Karpas-422 (cell line): ENCODE results near the gene AVL9. TPM values are rescaled to one million over a fixed set of nuclear protein-coding genes. Genes with fewer than 3 reads are reported as not detected.
A peak's percentile ranks its signal among the peaks of the same experiment; 100 is the strongest.
"Not testable (repeated sequence)": the region's sequence is repeated elsewhere in the genome, so short reads cannot be mapped to it uniquely, and the experiment has no call there.

Experiments used
- DNase-seq: peaks from one replicate; pipeline ENCODE4 v3.0.0-alpha.2; 2015
- H2AFZ ChIP-seq: fragments of 200-600 bp; sonication (generic); 2 replicates; pipeline ENCODE4 v1.6.1; 2014; ENCODE audit warnings: antibody characterized with exemption, low read length, mixed read lengths
- H3K27ac ChIP-seq: fragments of 200-600 bp; sonication (generic); 2 replicates; pipeline ENCODE4 v1.5.1; 2014; ENCODE audit warnings: mild to moderate bottlenecking, low read length, moderate library complexity
- H3K27me3 ChIP-seq: fragments of 200-600 bp; sonication (generic); 2 replicates; pipeline ENCODE4 v1.6.1; 2014; ENCODE audit warnings: low read length, mixed read lengths
- H3K36me3 ChIP-seq: fragments of 200-600 bp; sonication (generic); 2 replicates; pipeline ENCODE4 v1.6.1; 2014; ENCODE audit warnings: low read length, mixed read lengths; ENCODE audit not compliant: insufficient read depth
- H3K4me1 ChIP-seq: fragments of 200-600 bp; sonication (generic); 2 replicates; pipeline ENCODE4 v1.6.1; 2014; ENCODE audit warnings: mild to moderate bottlenecking, low read length, mixed read lengths
- H3K4me2 ChIP-seq: fragments of 200-600 bp; sonication (generic); 2 replicates; pipeline ENCODE4 v1.6.1; 2014; ENCODE audit warnings: low read length, low read depth, mild to moderate bottlenecking; ENCODE audit not compliant: poor library complexity, severe bottlenecking
- H3K4me3 ChIP-seq: fragments of 200-600 bp; sonication (generic); 2 replicates; pipeline ENCODE4 v1.5.1; 2014; ENCODE audit warnings: mild to moderate bottlenecking, antibody characterized with exemption, low read length, mixed read lengths
- H3K79me2 ChIP-seq: fragments of 200-600 bp; sonication (generic); 2 replicates; pipeline ENCODE4 v1.6.1; 2014; ENCODE audit warnings: mild to moderate bottlenecking, low read length, mixed read lengths
- H3K9ac ChIP-seq: fragments of 200-600 bp; sonication (generic); 2 replicates; pipeline ENCODE4 v1.6.0; 2014; ENCODE audit warnings: low read length
- H3K9me2 ChIP-seq: fragments of 200-600 bp; sonication (generic), shearing (Covaris generic); replicated peaks from 2 replicates; pipeline ENCODE4 v1.6.0; 2014; ENCODE audit warnings: mild to moderate bottlenecking, low read length, moderate library complexity; ENCODE audit not compliant: insufficient read depth
- H3K9me3 ChIP-seq: fragments of 300-700, 200-600 bp; sonication (generic); 2 replicates; pipeline ENCODE4 v1.6.1; 2014; ENCODE audit warnings: low read length, mixed read lengths
- H4K20me1 ChIP-seq: fragments of 200-600 bp; sonication (generic); 2 replicates; pipeline ENCODE4 v1.6.1; 2014; ENCODE audit warnings: mild to moderate bottlenecking, antibody characterized with exemption, low read length, low read depth; ENCODE audit not compliant: insufficient read depth
- total RNA-seq: library from RNA; depleted of rRNA; stranded (reverse); fragments of >200 nt; shearing (Covaris generic); gene quantifications from 2 replicates; pipeline ENCODE4 v1.2.3, GENCODE V29; 2014; ENCODE audit warnings: low replicate concordance

The AVL9 gene
- total RNA-seq, 1 experiment from 2014 or later, result 41.4 TPM

DNA sequence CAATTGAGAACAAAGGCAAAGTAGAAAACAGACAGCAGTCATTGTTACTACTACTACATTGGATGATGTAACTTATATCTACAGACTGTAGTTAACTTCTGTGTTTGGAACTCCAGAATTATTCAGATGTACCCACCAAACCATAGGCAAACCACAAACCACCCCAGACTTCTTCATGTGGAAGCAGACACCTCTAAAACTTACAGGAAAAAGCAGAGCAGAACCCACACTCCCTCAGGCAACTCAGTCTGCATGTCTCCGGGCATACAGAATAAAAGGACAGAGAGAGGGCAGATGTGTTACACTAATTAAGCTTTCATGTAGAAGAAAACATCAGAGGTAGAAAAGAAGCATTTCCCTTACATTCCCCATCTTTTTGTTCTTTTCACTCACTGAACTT is 14.1 kb upstream of the AVL9 start:
- peaks cover under 1% of the 10 kb centered on the region; the same call in 1 of the 2 replicates for H3K36me3 ChIP-seq
- H3K9ac ChIP-seq, result no peak overlapping the region
- no peak overlapping the region for H3K4me3 ChIP-seq
- peak; percentile 33 for DNase-seq
- no peaks in the 10 kb centered on the region for H3K4me1 ChIP-seq
- no peaks in the 10 kb centered on the region for H4K20me1 ChIP-seq
- H3K79me2 ChIP-seq, result no peaks in the 10 kb centered on the region
- H2AFZ ChIP-seq, result no peak overlapping the region
- H3K27me3 ChIP-seq, result no peaks in the 10 kb centered on the region
- H3K4me2 ChIP-seq, result no peak overlapping the region
- H3K27ac ChIP-seq, result no peak overlapping the region
- H3K9me3 ChIP-seq, result no peaks in the 10 kb centered on the region
- H3K9me2 ChIP-seq, result no peaks in the 10 kb centered on the region

DNA sequence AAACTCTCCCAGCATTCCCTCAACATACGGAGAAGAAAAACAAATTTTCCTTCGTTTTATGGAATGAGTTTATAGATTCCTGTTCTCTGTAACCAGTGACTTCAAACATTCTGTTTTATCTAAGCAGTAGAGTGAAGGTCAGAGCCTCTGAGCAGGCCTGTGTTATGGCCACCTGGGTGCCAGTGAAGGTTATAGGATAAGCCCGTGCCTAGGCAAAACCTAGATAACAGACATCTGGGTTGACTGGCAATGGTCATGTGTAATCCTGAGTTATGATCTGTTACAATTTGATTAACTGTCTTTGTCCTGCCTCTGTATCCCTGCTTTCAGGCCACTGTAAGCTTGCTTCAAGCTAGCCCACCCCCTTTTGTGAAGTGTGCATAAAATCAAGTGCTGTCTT is 13.4 kb upstream of the AVL9 start:
- Histone ChIP-seq H3K9me3 (no peaks in the 10 kb centered on the region), H3K4me1 (no peaks in the 10 kb centered on the region)

DNA sequence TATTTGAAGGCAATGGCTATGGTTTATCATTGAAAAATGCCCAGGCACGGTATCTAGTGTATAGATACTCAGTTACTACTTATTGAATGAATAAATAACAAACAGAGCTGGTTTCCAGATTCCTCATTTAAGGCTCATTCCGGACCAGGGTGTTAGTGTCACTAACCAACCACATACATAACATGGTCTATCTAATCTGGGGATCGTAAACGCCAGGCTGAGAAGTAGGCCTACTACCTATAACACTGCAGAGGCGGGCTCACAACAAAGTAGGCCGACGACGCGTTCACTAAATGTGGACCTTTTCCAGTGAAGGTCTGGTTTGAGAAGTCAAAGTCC is 5.5 kb upstream of the AVL9 start:
- H3K27ac ChIP-seq, result peak overlapping the region; percentile 24; the same call in 1 of the 2 replicates
- no peaks in the 10 kb centered on the region for H3K9me2 ChIP-seq
- peak overlapping the region; percentile 85 for H3K4me3 ChIP-seq
- H3K36me3 ChIP-seq, result peaks cover 13% of the 10 kb centered on the region; the same call in 1 of the 2 replicates
- DNase-seq, result no peak
- peaks cover 29% of the 10 kb centered on the region for H3K79me2 ChIP-seq
- H3K9me3 ChIP-seq, result no peaks in the 10 kb centered on the region
- H4K20me1 ChIP-seq, result no peaks in the 10 kb centered on the region
- peaks cover 18% of the 10 kb centered on the region for H3K4me1 ChIP-seq
- peak overlapping the region; percentile 47 for H2AFZ ChIP-seq
- peak overlapping the region; percentile 78 for H3K4me2 ChIP-seq
- H3K27me3 ChIP-seq, result no peaks in the 10 kb centered on the region
- H3K9ac ChIP-seq, result peak overlapping the region; percentile 84

More for the DNA sequence above, 13.4 kb upstream of the AVL9 start:
- no peak for DNase-seq
- Histone ChIP-seq H3K27ac (no peak overlapping the region), H3K79me2 (no peaks in the 10 kb centered on the region), H3K4me2 (no peak overlapping the region), H2AFZ (no peak overlapping the region), H4K20me1 (no peaks in the 10 kb centered on the region), H3K27me3 (no peaks in the 10 kb centered on the region), H3K9me2 (no peaks in the 10 kb centered on the region), H3K36me3 (peaks cover 7% of the 10 kb centered on the region; the same call in 1 of the 2 replicates), H3K4me3 (no peak overlapping the region), H3K9ac (no peak overlapping the region)

DNA sequence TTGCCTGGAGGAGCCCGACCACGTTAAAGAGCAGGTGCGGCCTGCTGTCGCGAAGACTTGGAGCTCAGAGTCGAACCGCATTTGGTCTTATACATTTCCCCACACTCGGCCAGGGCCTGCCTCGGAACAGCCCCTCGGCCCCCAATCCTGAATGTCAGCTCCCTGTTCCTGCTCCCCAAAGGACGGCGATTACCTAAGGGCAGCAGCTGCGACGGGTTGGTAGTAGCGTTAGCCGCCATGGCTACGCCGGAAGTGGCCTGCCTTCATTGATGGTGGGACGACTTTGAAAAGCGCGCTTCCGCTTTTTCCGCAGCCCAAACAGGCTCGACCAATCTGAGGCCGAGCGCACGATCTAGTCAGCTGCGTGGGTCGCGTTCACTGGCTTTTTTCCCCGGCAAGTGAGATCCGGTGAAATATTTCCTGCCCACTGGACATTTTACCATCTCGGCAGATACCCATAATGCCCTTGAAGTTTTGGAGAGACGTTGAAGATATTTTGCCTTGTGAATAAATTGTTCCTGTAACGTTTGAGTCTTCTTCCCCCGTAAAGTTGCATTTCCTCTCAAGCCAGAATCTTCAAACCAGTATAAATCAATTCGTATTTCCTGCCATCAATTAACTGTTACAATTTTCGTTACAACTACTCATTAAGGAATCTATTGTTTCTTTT is 5.0 kb upstream of the AVL9 start, which contains the start of gene LSM5:
Gene LSM5 (minus strand): TSS at position 254 of the 670 bp plus-strand sequence. CDS start 15 bp downstream, at position 239.
- peak within 1 kb of the TSS; percentile 84 for H3K9ac ChIP-seq
- H3K9me2 ChIP-seq, result no peaks in the 10 kb centered on the region
- no peaks in the 10 kb centered on the region for H4K20me1 ChIP-seq
- H3K4me2 ChIP-seq, result peak within 1 kb of the TSS; percentile 78
- H3K9me3 ChIP-seq, result no peaks in the 10 kb centered on the region
- DNase-seq, result peak; percentile 98
- peaks cover 29% of the 10 kb centered on the region for H3K79me2 ChIP-seq
- H3K27me3 ChIP-seq, result no peaks in the 10 kb centered on the region
- peak within 1 kb of the TSS; percentile 85 for H3K4me3 ChIP-seq
- H2AFZ ChIP-seq, result peak within 1 kb of the TSS; percentile 77
- H3K36me3 ChIP-seq, result peaks cover 13% of the 10 kb centered on the region; the same call in 1 of the 2 replicates
- H3K27ac ChIP-seq, result peak within 1 kb of the TSS; percentile 82
- peaks cover 18% of the 10 kb centered on the region for H3K4me1 ChIP-seq

DNA sequence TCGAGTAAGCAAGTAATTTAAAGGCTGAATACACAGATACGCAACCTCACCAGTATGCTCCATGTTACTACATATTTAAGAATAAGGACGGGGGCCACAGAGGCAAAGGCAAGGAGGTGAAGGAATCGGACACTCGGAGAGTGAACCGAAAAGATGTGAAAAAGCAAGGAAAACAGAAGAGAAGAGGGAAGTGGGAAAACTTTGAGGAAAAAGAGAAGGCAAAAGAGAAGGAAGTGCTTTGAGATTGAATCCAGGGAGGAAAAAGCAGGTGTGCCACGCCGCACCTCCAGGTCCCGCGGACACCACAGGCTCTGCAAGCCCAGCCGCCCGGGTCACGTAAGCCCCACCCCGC is 367 bp upstream of the AVL9 start:
- peak overlapping the region; percentile 84 for H3K4me3 ChIP-seq
- peak overlapping the region; percentile 83; the same call in 1 of the 2 replicates for H2AFZ ChIP-seq
- H3K27me3 ChIP-seq, result no peaks in the 10 kb centered on the region
- H3K36me3 ChIP-seq, result peaks cover 22% of the 10 kb centered on the region
- no peak overlapping the region for H3K27ac ChIP-seq
- no peaks in the 10 kb centered on the region for H4K20me1 ChIP-seq
- H3K4me2 ChIP-seq, result peak overlapping the region; percentile 82
- H3K9me2 ChIP-seq, result no peaks in the 10 kb centered on the region
- DNase-seq, result no peak
- H3K4me1 ChIP-seq, result peaks cover 18% of the 10 kb centered on the region
- H3K9ac ChIP-seq, result peak overlapping the region; percentile 79
- H3K9me3 ChIP-seq, result no peaks in the 10 kb centered on the region
- peaks cover 50% of the 10 kb centered on the region for H3K79me2 ChIP-seq

DNA sequence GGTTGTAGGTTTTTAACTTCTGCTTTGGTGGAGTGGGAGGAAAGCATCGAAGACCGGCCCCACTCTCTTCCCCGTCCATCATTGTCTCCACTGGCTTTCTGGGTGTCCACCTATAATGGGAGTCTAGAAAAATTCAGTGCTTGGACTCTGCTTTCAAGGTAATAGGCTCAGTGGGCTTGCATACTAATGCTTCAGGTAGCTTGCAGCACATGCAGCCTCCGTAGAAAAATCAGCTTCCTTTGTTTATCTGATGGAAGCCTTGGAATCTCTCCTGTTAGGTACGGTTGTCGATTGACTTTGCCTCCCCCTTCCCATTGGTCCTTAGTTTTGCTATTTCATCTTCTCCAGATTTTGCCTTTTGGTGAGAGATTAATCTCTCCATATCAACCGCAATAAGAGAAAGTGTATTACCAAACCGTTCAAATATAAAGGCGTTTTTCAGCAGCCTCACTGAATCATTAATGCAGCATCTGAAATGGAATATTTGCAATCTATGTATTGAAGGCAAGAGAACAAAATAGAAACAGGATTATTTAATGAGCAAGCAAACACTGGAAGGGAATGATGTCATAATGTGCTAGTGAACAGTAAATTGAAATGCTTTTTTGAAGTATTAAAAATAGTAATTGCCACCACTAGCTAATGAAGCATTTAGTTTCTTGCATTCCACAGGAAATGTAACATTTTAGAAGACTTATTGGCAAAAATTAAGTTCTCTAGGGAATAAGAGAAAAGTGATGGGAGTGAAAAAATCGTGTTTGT is 944 bp downstream of the AVL9 start:
- Histone ChIP-seq H3K9me2 (no peaks in the 10 kb centered on the region), H3K4me1 (peaks cover 27% of the 10 kb centered on the region), H2AFZ (no peak overlapping the region)

DNA sequence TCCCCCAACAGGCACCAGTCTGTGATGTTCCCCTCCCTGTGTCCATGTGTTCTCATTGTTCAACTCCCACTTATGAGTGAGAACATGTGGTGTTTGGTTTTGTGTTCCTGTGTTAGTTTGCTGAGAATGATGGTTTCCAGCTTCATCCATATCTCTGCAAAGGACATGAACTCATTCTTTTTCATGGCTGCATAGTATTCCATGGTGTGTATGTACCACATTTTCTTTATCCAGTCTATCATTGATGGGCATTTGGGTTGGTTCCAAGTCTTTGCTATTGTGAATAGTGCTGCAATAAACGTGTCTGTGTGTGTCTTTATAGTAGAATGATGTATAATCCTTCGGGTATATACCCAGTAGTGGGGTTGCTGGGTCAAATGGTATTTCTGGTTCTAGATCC is 4.5 kb downstream of the AVL9 start:
- H4K20me1 ChIP-seq, result not testable (repeated sequence)
- H3K4me1 ChIP-seq, result peaks cover 24% of the 10 kb centered on the region

More for the DNA sequence above, 944 bp downstream of the AVL9 start:
- peak; percentile 41 for DNase-seq
- peak overlapping the region; percentile 72 for H3K4me2 ChIP-seq
- H3K9me3 ChIP-seq, result no peaks in the 10 kb centered on the region
- peak overlapping the region; percentile 93 for H3K9ac ChIP-seq
- peak overlapping the region; percentile 71 for H3K4me3 ChIP-seq
- H3K36me3 ChIP-seq, result peaks cover 22% of the 10 kb centered on the region
- peaks cover 60% of the 10 kb centered on the region for H3K79me2 ChIP-seq
- no peaks in the 10 kb centered on the region for H3K27me3 ChIP-seq
- no peaks in the 10 kb centered on the region for H4K20me1 ChIP-seq
- peak overlapping the region; percentile 90 for H3K27ac ChIP-seq

DNA sequence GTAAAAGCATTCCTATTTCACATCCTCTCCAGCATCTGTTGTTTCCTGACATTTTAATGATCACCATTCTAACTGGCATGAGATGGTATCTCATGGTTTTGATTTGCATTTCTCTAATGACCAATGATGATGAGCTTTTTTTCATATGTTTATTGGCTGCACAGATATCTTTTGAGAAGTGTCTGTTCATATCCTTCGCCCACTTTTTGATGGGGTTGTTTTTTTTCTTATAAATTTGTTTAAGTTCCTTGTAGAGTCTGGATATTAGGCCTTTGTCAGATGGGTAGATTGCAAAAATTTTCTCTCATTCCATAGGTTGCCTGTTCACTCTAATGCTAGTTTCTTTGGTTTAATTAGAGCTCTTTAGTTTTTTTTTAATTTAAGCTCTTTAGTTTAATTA is 4.9 kb downstream of the AVL9 start:
- Histone ChIP-seq H3K4me1 (peaks cover 24% of the 10 kb centered on the region), H3K79me2 (peaks cover 92% of the 10 kb centered on the region), H3K36me3 (peaks cover 30% of the 10 kb centered on the region), H3K4me2 (peak overlapping the region; percentile 21), H3K27ac (peak overlapping the region; percentile 29)
- H3K9me3 ChIP-seq, H3K9ac ChIP-seq, H2AFZ ChIP-seq, H3K4me3 ChIP-seq, H4K20me1 ChIP-seq, H3K27me3 ChIP-seq, H3K9me2 ChIP-seq: not testable (repeated sequence)
- peak; percentile 17 for DNase-seq

More for the DNA sequence above, 4.5 kb downstream of the AVL9 start:
- H3K27me3 ChIP-seq, H3K27ac ChIP-seq, DNase-seq, H3K9me2 ChIP-seq, H3K4me2 ChIP-seq, H3K9ac ChIP-seq, H2AFZ ChIP-seq, H3K9me3 ChIP-seq, H3K4me3 ChIP-seq: not testable (repeated sequence)
- peaks cover 88% of the 10 kb centered on the region for H3K79me2 ChIP-seq
- H3K36me3 ChIP-seq, result peaks cover 30% of the 10 kb centered on the region
